GM19452 (cell line): ENCODE data around the gene LRRTM3.

Source experiments
- ATAC-seq: cut with Tn5 transposase; IDR thresholded peaks from one replicate; pipeline ENCODE4 v1.9.1; 2021; ENCODE audit not compliant: unreplicated experiment

Gene LRRTM3

DNA sequence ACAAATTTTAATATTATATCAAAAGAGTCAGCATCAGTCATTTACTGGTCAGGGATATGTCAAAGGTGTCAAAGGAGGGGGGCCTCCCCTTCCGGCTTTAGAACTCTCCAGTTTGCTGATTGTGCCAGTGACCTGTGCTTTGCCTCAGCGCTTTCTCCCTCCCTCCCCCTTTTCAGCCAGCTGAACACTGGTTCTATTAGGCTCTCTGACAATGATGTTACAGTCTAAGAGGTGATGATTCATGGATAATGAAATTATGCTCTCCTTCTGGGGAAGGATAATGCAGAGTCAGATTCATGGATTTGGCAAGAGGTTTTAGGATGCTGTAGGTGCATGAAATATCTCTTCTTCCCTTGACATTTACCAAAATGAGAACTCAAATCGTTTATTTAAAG is 6.1 kb downstream of the LRRTM3 start:
- no peak for ATAC-seq

- no peak for ATAC-seq
These were observed 8.9 kb downstream of the LRRTM3 start for GRCh38 chr10:66934711-66935110.

DNA sequence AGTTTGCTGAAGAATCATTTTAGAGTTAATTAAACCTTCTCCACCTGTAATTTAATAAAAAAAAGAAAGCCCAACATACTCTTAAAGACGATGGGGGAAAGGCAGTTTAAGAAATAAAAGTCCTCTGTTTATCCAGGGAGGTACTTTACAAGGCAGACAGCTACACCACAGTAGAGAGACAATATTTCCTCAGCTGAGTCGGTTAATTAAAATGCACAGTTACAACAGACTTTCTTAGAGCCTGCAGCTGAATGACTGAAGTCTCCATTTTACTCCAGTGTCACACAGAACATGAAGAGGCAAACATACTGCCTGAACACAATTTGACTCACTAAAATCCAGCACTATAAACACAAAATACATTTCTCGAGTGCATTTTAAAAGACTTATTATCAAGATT is 15.1 kb downstream of the LRRTM3 start:
- no peak for ATAC-seq

DNA sequence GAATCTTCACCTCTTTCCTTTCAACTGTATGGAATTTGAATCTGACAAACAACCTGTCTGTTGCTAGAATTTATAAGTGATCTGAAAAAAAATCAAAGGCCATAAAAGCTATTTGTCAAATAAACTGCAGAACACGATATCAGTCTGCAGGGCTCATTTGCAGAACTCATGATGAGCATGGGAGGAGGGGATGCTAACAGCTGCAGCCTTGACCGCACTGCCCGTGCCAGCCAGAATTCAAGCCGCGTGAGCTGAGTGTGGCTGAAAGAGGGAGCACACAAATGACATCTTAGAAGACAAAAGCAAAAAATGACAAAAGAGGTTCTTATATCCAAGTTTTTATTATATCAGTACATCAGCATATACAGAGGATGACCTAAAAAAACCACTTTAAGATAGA is 15.7 kb downstream of the LRRTM3 start:
- ATAC-seq: no peak

- no peak for ATAC-seq
These were observed 16.6 kb downstream of the LRRTM3 start for GRCh38 chr10:66942407-66942806.

GRCh38 chr10:66943590-66943989 is 17.8 kb downstream of the LRRTM3 start:
- no peak for ATAC-seq

DNA sequence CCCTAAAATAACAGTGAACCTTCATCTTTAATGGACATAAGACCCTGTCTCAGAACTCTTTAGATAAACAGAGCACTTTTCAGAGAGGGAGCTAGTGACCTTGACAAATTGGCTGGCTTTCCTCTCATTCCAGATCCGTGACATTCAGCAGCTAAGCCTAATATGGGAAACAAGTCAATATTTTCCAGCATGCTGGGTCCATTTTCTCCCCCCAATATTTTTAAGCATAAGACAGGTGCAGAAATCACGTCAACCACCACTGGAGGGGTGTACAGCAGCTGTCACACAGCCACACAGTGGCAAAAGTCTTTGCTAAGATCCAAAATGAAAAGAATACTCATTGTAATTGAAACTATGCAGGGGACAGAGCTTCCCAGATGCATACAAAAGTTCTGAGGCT is 26.1 kb downstream of the LRRTM3 start:
- ATAC-seq: no peak

GRCh38 chr10:66958466-66958865 is 32.6 kb downstream of the LRRTM3 start:
- no peak for ATAC-seq

DNA sequence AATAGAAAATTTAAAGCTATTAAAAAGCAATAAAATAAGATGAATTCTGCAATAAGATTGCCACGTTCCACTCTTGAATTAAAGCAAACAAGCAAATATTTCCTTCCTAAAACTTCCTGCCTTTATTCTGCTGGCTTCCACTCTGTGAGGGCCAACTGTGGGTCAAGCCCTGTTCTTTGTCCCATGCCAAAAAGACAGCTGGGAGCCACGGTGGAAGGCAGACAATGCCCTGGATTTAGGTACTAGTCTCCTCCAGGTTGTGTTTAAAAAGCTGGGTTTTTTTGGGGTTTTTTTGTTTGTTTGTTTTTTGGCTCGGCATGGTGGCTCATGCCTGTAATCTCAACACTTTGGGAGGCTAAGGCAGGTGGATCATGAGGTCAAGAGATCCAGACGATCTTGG is 39.1 kb downstream of the LRRTM3 start:
- ATAC-seq: no peak

DNA sequence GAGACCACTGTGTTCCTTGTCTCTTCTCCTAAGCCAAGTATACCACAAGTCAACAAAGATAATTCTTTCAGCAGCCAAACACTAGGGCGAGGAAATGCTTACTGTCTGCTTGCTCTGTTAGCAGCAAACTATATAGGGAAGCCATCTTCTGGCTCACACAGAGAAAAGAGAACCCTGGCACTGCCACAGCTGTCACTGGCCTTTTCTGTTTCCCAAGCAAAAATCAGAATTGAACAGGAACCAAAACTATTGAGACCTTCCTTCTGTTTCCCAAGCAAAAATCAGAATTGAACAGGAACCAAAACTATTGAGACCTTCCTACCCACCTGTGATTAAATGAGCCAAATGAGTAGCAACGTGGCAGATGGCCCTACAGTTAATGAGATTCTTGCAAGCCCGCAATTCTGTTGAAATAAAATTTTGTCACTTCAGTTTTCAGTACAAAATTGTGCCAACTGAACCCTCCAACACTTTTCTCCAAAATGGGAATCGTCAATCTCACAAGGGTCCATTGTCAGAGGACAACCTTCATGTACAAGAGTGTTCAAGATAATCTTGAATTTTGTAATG is 54.5 kb downstream of the LRRTM3 start:
- ATAC-seq: no peak

GRCh38 chr10:66981361-66982052 is 55.7 kb downstream of the LRRTM3 start:
- ATAC-seq: no peak

GRCh38 chr10:66982053-66982420 is 56.2 kb downstream of the LRRTM3 start:
- ATAC-seq: no peak

- no peak for ATAC-seq
These were observed 57.1 kb downstream of the LRRTM3 start for GRCh38 chr10:66982792-66983474.

- ATAC-seq: no peak
These were observed 57.6 kb downstream of the LRRTM3 start for GRCh38 chr10:66983475-66983818.

- ATAC-seq: no peak
These were observed 64.5 kb downstream of the LRRTM3 start for GRCh38 chr10:66990143-66990830.

- ATAC-seq: no peak
These were observed 71.2 kb downstream of the LRRTM3 start for GRCh38 chr10:66996996-66997395.

GRCh38 chr10:66999762-67000545 is 74.1 kb downstream of the LRRTM3 start:
- ATAC-seq: no peak

- ATAC-seq: no peak
These were observed 78.9 kb downstream of the LRRTM3 start for GRCh38 chr10:67004690-67005089.

DNA sequence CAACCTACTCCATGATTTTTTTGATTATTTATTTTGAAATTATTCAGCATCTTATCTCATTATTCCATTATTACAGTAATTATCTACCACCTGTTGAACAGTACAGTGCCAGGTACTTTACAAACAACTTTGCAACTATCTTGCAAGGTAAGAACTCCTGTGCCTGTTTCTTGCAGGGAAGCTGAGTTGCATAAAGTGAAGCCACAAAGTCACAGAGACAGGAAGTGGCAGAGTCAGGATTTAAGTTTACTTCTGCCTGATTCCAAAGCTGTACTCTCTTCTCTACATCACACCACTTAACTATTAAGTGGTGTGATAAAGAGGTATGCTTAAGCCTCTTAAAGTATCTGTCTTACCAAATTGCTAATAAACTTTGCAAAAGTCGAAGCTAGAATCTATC is 80.1 kb downstream of the LRRTM3 start:
- ATAC-seq: no peak

- ATAC-seq: no peak
These were observed 85.6 kb downstream of the LRRTM3 start for GRCh38 chr10:67011480-67011879.

DNA sequence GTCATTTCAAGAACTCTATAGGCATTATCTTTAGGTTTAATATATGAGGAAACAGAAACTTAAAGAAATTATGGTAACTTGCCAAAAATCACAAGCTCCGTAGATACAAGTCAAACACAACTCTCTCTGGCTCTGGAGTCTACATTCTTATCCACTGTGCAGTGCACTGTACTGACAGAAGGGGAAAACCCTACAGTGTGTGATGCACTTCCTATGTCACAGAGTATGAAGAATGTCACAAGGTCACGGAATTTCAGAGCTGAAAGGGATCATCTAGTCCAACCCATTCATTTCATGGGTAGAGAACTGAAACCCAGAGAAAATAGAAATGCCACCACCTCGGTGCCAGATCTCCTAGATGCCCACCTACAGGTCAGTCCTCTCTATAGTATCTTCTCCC is 86.1 kb downstream of the LRRTM3 start:
- ATAC-seq: no peak
